NOMO-1 (cell line): ENCODE data around the gene SHISA5.

ENCODE experiments used
- DNase-seq, 2 experiments: peaks; one replicate each; lab custom pipeline; 2025; ENCODE audit not compliant: unreplicated experiment in 2 of 2; lab: John Stamatoyannopoulos, UW

Gene SHISA5

GRCh38 chr3:48433472-48434118 is 70.4 kb downstream of the SHISA5 start:
- DNase-seq = no peak

- DNase-seq = no peak
These were observed 71.3 kb downstream of the SHISA5 start for GRCh38 chr3:48432411-48433371.

- no peak for DNase-seq
These were observed 72.5 kb downstream of the SHISA5 start for GRCh38 chr3:48431224-48432029.

- no peak for DNase-seq
These were observed 73.3 kb downstream of the SHISA5 start for GRCh38 chr3:48430708-48431101.

GRCh38 chr3:48429960-48430707 is 73.8 kb downstream of the SHISA5 start, which contains the start of gene PLXNB1:
Gene PLXNB1, minus strand, starts transcription at chr3:48430086. Its CDS starts 5,475 bp downstream, at chr3:48424611.
- DNase-seq = no peak

- no peak for DNase-seq
These were observed 74.5 kb downstream of the SHISA5 start for GRCh38 chr3:48429317-48429959.

GRCh38 chr3:48428572-48429316 is 75.2 kb downstream of the SHISA5 start:
- DNase-seq = no peak

- no peak for DNase-seq
These were observed 75.8 kb downstream of the SHISA5 start for GRCh38 chr3:48428088-48428571.

- no peak for DNase-seq
These were observed 76.4 kb downstream of the SHISA5 start for GRCh38 chr3:48427630-48427962.

GRCh38 chr3:48426944-48427629 is 76.9 kb downstream of the SHISA5 start:
- no peak for DNase-seq

- no peak for DNase-seq
These were observed 77.5 kb downstream of the SHISA5 start for GRCh38 chr3:48426401-48426909.

GRCh38 chr3:48425281-48425812 is 78.6 kb downstream of the SHISA5 start:
- no peak for DNase-seq

- DNase-seq = no peak
These were observed 79.9 kb downstream of the SHISA5 start for GRCh38 chr3:48423883-48424695.

- no peak for DNase-seq
These were observed 80.6 kb downstream of the SHISA5 start for GRCh38 chr3:48423241-48423882.

- DNase-seq = no peak
These were observed 81.3 kb downstream of the SHISA5 start for GRCh38 chr3:48422681-48423080.

- no peak for DNase-seq
These were observed 81.7 kb downstream of the SHISA5 start for GRCh38 chr3:48422272-48422671.

GRCh38 chr3:48420561-48420960 is 83.4 kb downstream of the SHISA5 start:
- DNase-seq = no peak
